Choroid plexus epithelial cell (primary cell): Measurements from ENCODE around the gene PPP1R12B.
"Not testable (repeated sequence)": the region's sequence is repeated elsewhere in the genome, so short reads cannot be mapped to it uniquely, and the experiment has no call there.

Experiments used
- DNase-seq: peaks from one replicate; pipeline ENCODE4 v3.0.0-alpha.2; 2010; ENCODE audit warnings: low read depth
- H3K4me3 ChIP-seq: 2 replicates; pipeline ENCODE4 v1.5.1; 2011; ENCODE audit warnings: low read depth, mild to moderate bottlenecking, control low read depth, low read length, moderate library complexity
- TF ChIP-seq, protein P1 (sequence below): conservative IDR thresholded peaks from 2 replicates; pipeline ENCODE4 v1.5.1; 2011; ENCODE audit warnings: low read depth, mild to moderate bottlenecking, control low read depth, inconsistent platforms, low read length, moderate library complexity

The PPP1R12B gene

DNA sequence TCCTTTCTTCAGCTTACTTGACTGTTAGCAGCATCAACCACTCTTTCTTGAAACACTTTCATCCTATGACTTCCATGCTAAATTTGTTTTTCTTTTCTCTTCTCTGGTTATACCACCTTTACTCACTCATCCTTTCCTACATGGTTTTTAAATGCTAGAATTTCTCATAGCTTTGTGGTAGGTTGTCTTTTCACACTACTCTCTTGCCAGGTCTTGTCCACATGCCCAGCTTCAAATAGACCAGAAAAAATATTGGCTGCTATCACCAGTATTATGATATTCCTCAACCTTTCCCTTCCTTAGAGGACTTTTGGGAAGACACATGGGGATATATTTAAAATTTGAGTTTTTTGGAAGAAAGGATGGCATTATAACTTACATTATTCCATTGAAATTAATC is 48.8 kb downstream of the PPP1R12B start:
- TF ChIP-seq, protein P1, sequence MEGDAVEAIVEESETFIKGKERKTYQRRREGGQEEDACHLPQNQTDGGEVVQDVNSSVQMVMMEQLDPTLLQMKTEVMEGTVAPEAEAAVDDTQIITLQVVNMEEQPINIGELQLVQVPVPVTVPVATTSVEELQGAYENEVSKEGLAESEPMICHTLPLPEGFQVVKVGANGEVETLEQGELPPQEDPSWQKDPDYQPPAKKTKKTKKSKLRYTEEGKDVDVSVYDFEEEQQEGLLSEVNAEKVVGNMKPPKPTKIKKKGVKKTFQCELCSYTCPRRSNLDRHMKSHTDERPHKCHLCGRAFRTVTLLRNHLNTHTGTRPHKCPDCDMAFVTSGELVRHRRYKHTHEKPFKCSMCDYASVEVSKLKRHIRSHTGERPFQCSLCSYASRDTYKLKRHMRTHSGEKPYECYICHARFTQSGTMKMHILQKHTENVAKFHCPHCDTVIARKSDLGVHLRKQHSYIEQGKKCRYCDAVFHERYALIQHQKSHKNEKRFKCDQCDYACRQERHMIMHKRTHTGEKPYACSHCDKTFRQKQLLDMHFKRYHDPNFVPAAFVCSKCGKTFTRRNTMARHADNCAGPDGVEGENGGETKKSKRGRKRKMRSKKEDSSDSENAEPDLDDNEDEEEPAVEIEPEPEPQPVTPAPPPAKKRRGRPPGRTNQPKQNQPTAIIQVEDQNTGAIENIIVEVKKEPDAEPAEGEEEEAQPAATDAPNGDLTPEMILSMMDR: no peak
- H3K4me3 ChIP-seq: no peak overlapping the region
- no peak for DNase-seq

DNA sequence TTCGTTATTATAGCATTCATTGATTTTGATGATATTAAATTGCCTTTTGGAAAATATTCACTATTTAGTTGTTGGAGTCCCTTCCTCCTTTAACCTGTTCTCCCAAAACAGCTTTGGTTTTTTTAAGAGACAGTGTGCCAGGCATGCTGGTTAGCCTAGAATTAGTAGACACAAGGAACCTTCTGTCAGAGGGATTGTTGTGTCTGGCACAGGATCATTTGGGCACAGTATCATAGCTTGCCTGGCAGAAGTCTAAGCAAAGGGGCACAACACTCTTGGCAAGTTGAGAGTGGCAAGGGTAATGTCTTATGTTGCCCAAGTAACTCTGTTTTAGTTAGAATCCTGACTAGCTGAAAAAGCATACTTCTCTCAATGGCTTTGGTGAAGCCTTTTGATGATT is 49.9 kb downstream of the PPP1R12B start:
- DNase-seq, H3K4me3 ChIP-seq: not testable (repeated sequence)

DNA sequence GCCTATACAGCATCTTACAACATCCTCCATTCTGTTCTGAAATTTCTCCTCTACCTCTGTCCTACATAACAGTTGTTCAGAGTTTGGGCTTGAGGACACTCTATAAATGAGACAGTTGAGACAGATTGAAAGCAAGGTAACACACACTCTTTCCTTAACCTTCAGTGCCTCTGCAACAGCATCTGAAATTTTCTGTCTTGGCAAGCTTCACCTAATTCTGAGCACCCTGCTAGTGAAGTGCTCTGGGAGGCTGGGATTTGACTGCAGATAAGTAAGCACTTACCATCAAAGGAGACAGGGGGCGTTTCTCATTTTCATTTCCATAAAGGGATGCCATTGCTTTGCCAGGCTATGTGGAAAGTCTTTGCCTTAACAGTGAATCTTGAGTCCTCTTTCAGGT is 53.3 kb downstream of the PPP1R12B start:
- H3K4me3 ChIP-seq, DNase-seq: not testable (repeated sequence)
- TF ChIP-seq, protein P1: peak; percentile 11

DNA sequence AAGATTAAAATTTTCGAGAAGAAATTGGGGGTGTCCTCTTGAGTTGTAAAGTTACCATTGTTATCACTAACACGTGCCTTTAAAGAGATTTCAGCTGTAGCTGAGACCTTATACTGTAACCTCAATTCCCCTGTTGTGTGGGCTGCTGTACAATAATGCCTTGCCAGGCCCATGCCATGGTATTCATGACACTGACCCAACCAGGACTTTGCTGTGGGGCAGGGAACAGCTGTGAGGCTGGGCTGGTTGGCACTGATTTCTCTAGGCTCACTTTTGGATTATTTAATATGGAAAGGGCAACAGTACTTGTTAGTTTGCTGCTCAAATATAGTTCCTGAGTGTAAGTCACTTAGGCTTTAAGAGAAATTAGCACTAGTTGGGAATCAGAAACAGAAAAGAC is 54.9 kb downstream of the PPP1R12B start:
- not testable (repeated sequence) for H3K4me3 ChIP-seq, DNase-seq

DNA sequence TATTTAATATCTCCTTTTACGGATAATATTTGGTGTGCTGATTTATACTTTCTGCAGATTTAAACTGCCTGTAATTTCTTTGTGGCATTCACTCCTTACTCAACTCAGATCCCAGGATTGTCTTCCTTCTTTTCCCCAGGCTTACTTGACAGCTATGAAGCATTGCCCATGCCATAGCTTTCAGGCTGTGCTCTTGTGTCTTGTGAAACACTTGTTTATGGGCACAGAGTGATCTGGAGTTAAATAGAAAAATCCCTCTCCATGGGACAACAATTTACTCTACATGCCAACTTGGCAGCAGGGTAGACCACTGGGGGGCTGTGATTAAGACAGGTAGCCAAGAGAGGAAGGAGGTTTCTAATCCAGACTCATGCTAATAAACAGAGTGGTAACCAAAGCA is 57.4 kb downstream of the PPP1R12B start:
- no peak overlapping the region for H3K4me3 ChIP-seq
- TF ChIP-seq, protein P1: no peak
- no peak for DNase-seq

DNA sequence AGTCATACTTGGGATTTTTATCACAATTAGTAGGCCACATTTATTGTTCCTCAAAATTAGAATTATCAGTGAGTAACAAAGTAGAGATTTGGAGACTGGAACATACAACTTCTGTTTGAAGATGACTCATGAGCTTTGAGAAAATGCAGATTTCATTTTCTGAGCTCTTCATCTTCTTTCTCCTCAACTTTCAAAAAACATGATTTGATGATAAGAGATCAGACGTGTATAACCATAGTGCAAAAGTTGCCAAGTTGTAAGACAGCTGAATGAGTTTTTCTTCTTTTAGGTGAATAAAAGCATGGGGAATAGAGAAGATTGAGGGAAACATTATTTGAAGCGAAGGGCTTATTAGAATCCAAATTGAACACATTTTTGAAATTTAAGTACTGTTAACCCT is 58.4 kb downstream of the PPP1R12B start:
- not testable (repeated sequence) for DNase-seq, H3K4me3 ChIP-seq

DNA sequence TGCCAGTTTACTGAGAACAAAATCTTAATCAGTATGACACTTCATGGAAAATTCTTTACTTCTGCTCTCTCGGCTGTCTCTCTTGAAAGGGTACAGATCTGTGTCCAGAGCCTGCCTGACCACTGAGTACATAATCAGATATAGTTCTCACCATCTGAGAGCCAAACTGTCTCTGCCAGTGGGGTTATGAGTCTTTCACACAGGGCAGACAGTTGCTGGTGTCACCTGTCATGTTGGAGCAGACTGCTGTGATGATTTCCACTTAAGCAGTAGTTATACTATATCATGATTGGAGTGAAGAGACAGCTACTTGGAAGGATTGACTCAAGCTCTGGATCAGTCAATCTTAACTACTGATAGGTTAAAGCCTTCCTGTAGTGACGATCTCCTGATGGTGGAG is 58.9 kb downstream of the PPP1R12B start:
- DNase-seq, H3K4me3 ChIP-seq: not testable (repeated sequence)

DNA sequence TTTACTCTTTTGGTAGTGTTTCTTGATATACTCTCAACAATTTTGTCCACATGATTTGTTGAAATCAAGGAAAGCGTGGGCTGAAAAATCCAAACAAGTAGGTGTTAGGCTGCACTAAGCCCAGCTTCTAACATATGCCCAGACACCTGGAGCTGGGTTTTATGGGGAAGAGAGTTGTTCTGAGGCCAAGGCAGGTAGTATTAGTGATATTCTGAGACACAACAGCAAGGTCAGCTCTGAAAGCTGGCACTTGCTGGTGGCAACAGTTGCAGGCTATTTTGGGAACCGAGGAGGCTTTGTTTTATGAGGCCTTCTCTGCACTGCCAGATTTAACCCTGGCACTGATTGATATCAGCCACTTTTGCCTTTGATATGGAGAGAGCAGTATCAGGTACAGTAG is 61.8 kb downstream of the PPP1R12B start:
- H3K4me3 ChIP-seq, DNase-seq: not testable (repeated sequence)

DNA sequence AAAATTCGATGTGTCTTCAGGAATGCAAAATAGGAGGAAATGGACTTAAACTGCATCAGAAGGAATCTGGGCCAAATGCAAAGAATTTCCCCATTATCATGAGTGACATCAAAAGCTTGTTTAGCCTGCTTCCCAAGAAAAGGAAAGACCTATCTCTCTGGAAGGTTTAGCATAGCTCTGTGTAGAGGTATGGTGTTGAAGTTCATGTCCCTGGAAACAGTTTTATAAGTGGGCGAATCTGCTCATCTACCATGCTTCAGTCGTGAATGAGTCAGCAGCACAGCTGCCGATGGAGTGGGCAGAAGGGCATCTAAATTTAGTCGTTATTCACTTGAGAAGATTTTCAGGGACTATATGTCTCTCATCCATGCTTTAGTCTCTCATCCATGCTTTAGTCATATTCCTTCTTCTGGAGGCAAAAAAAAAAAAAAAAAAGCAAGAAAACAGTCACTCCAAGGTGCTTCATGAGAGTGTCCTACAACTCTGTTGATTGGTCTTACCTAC is 62.4 kb downstream of the PPP1R12B start:
- peak; percentile 49 for DNase-seq

DNA sequence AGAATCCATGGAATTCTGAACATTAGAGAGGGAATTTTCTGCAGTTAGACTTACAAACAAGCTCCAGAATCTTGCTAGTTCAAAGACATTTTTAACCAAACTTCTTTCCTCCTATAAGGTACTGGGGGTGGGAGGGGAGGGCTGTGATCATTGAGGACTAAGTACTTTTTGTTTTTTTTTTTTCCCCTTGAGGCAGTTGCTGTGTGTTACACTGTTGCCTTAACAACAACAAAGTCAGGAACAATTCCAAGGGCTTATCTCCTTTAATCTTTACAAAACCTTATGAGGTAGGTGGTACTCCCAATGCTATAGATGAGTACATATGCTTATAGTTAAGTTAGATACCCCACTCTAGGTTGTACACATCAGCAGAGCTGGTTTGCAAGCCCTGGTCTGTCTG is 62.9 kb downstream of the PPP1R12B start:
- TF ChIP-seq, protein P1: no peak
- peak; percentile 20 for DNase-seq
- no peak overlapping the region for H3K4me3 ChIP-seq

More for the DNA sequence above, 62.4 kb downstream of the PPP1R12B start:
- H3K4me3 ChIP-seq: not testable (repeated sequence)

DNA sequence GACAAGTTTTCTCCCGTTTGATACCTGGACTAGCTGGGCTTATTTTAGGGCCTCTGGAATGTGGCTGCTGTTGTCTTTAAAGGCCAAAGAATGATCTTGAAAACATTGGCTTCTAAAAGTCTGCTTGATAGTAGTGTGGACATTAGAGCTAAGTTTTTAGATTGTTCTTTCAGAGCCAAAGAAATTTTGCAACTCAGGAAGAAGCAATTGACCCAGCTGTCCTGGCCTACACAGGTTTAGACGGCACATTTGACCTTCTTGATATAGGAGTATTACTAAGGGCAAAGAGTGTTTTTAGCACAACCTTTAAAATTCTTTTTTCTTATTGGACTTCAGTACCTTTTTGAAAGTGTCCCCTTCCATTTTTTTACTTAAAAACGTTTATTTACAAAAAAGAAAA is 63.9 kb downstream of the PPP1R12B start:
- not testable (repeated sequence) for H3K4me3 ChIP-seq

More for the DNA sequence above, 63.9 kb downstream of the PPP1R12B start:
- not testable (repeated sequence) for DNase-seq
